DMS153 treated with DMSO at 0.1 percent for 48 hours (cell line): Measurements from ENCODE around the gene NIT2.
"Not testable (repeated sequence)": the region's sequence is repeated elsewhere in the genome, so short reads cannot be mapped to it uniquely, and the experiment has no call there.

Experiments used
- DNase-seq: peaks from one replicate; lab custom pipeline; 2025; ENCODE audit not compliant: unreplicated experiment; lab: John Stamatoyannopoulos, UW

Gene NIT2

GRCh38 chr3:100336229-100336628 is 1.7 kb downstream of the NIT2 start:
- not testable (repeated sequence) for DNase-seq

- DNase-seq: no peak
Measured at GRCh38 chr3:100338911-100339310, 4.4 kb downstream of the NIT2 start.

GRCh38 chr3:100339786-100340185 is 5.2 kb downstream of the NIT2 start:
- no peak for DNase-seq

GRCh38 chr3:100340527-100340926 is 6.0 kb downstream of the NIT2 start:
- no peak for DNase-seq

GRCh38 chr3:100348727-100349126 is 14.2 kb downstream of the NIT2 start:
- DNase-seq: no peak

- DNase-seq: not testable (repeated sequence)
Measured at GRCh38 chr3:100351770-100352169, 17.2 kb downstream of the NIT2 start.

- DNase-seq: no peak
Measured at GRCh38 chr3:100352296-100353231, 18.0 kb downstream of the NIT2 start.

GRCh38 chr3:100354850-100355249 is 20.3 kb downstream of the NIT2 start:
- DNase-seq: no peak

GRCh38 chr3:100358413-100358812 is 23.9 kb downstream of the NIT2 start:
- no peak for DNase-seq

- no peak for DNase-seq
Measured at GRCh38 chr3:100359035-100359434, 24.5 kb downstream of the NIT2 start.

GRCh38 chr3:100360757-100361496 is 26.4 kb downstream of the NIT2 start:
- no peak for DNase-seq

GRCh38 chr3:100361897-100362296 is 27.3 kb downstream of the NIT2 start:
- no peak for DNase-seq

GRCh38 chr3:100364421-100364820 is 29.9 kb downstream of the NIT2 start:
- DNase-seq: no peak

- no peak for DNase-seq
Measured at GRCh38 chr3:100366424-100366823, 31.9 kb downstream of the NIT2 start.

- DNase-seq: no peak
Measured at GRCh38 chr3:100368441-100368840, 33.9 kb downstream of the NIT2 start.

GRCh38 chr3:100370756-100371155 is 36.2 kb downstream of the NIT2 start:
- no peak for DNase-seq

- no peak for DNase-seq
Measured at GRCh38 chr3:100374521-100374920, 40.0 kb downstream of the NIT2 start.

GRCh38 chr3:100376301-100376700 is 41.7 kb downstream of the NIT2 start:
- DNase-seq: no peak

GRCh38 chr3:100384733-100385525 is 50.4 kb downstream of the NIT2 start:
- DNase-seq: no peak

- DNase-seq: no peak
Measured at GRCh38 chr3:100386437-100387074, 52.0 kb downstream of the NIT2 start.

GRCh38 chr3:100389025-100389424 is 54.5 kb downstream of the NIT2 start:
- DNase-seq: no peak
